Astrocyte (in vitro differentiated cells and primary cell): ENCODE results near the gene FBXO34. TPM values are rescaled to one million over a fixed set of nuclear protein-coding genes. Genes with fewer than 3 reads are reported as not detected.
A peak's percentile ranks its signal among the peaks of the same experiment; 100 is the strongest.

Source experiments
- DNase-seq: peaks from one replicate; pipeline ENCODE4 v3.0.0-alpha.2; 2010; ENCODE audit warnings: low read depth
- FAIRE-seq: peaks from 2 replicates; lab custom pipeline; 2011; peaks lifted over from hg19 to GRCh38; lab: Jason Lieb, UNC
- H2AFZ ChIP-seq: 2 replicates; pipeline ENCODE4 v1.6.0; 2012; ENCODE audit warnings: low read depth, low read length, inconsistent platforms
- H3K27ac ChIP-seq: 2 replicates; pipeline ENCODE4 v1.5.1; 2011; ENCODE audit warnings: low read depth, low read length, inconsistent platforms
- H3K27me3 ChIP-seq: 2 replicates; pipeline ENCODE4 v1.6.0; 2011; ENCODE audit warnings: low read length, inconsistent platforms; ENCODE audit not compliant: insufficient read depth
- H3K36me3 ChIP-seq: 2 replicates; pipeline ENCODE4 v1.5.1; 2011; ENCODE audit warnings: low read length, inconsistent platforms; ENCODE audit not compliant: insufficient read depth
- H3K4me1 ChIP-seq: 2 replicates; pipeline ENCODE4 v1.5.1; 2011; ENCODE audit warnings: low read length, inconsistent platforms; ENCODE audit not compliant: insufficient read depth
- H3K4me2 ChIP-seq: 2 replicates; pipeline ENCODE4 v1.6.0; 2012; ENCODE audit warnings: low read length, inconsistent platforms
- H3K4me3 ChIP-seq: 2 replicates; pipeline ENCODE4 v1.5.1; 2011; ENCODE audit warnings: low read depth, mild to moderate bottlenecking, low read length, inconsistent platforms; ENCODE audit not compliant: insufficient read depth
- H3K79me2 ChIP-seq: 2 replicates; pipeline ENCODE4 v1.6.0; 2012; ENCODE audit warnings: mild to moderate bottlenecking, low read length, inconsistent platforms; ENCODE audit not compliant: insufficient read depth
- H3K9ac ChIP-seq: 2 replicates; pipeline ENCODE4 v1.6.0; 2012; ENCODE audit warnings: mild to moderate bottlenecking, low read length, inconsistent platforms
- H3K9me3 ChIP-seq: 2 replicates; pipeline ENCODE4 v1.5.1; 2012; ENCODE audit warnings: low read depth, mild to moderate bottlenecking, low read length, inconsistent platforms; ENCODE audit not compliant: insufficient read depth
- H4K20me1 ChIP-seq: 2 replicates; pipeline ENCODE4 v1.6.0; 2012; ENCODE audit warnings: low read length, inconsistent platforms; ENCODE audit not compliant: insufficient read depth
- H3K27ac Mint-ChIP-seq: one replicate; pipeline ENCODE4 v1.8.0; 2021; ENCODE audit warnings: mild to moderate bottlenecking, mixed read lengths; ENCODE audit not compliant: unreplicated experiment
- H3K27me3 Mint-ChIP-seq: one replicate; pipeline ENCODE4 v1.8.0; 2021; ENCODE audit warnings: low read depth, mixed read lengths; ENCODE audit not compliant: unreplicated experiment
- H3K36me3 Mint-ChIP-seq: one replicate; pipeline ENCODE4 v1.8.0; 2021; ENCODE audit warnings: low read depth, mixed read lengths; ENCODE audit not compliant: unreplicated experiment
- H3K4me1 Mint-ChIP-seq: one replicate; pipeline ENCODE4 v1.8.0; 2021; ENCODE audit warnings: low read depth, mixed read lengths; ENCODE audit not compliant: unreplicated experiment
- H3K4me3 Mint-ChIP-seq: one replicate; pipeline ENCODE4 v1.8.0; 2021; ENCODE audit warnings: mild to moderate bottlenecking, moderate library complexity, mixed read lengths; ENCODE audit not compliant: unreplicated experiment
- H3K9me3 Mint-ChIP-seq: one replicate; pipeline ENCODE4 v1.8.0; 2021; ENCODE audit warnings: mild to moderate bottlenecking, mixed read lengths; ENCODE audit not compliant: unreplicated experiment
- CTCF ChIP-seq: IDR thresholded peaks from 2 replicates; pipeline ENCODE4 v1.5.1; 2011; ENCODE audit warnings: low read depth, mild to moderate bottlenecking, inconsistent platforms, low read length, moderate library complexity; ENCODE audit not compliant: insufficient read depth
- EZH2 ChIP-seq: IDR thresholded peaks from 2 replicates; pipeline ENCODE4 v1.6.1; 2012; ENCODE audit warnings: mild to moderate bottlenecking, low read length, inconsistent platforms; ENCODE audit not compliant: insufficient read depth
- total RNA-seq: library from RNA; stranded (reverse); gene quantifications from 2 replicates; pipeline ENCODE4 v1.2.1, GENCODE V29; 2021

Gene FBXO34
- total RNA-seq, 1 donor from 2014 or later: 23.4 TPM

GRCh38 chr14:55302367-55303124, 31.3 kb downstream of the FBXO34 start:
- peak overlapping the region; percentile 15 for H3K4me3 Mint-ChIP-seq
- Histone ChIP-seq H3K4me3 (no peak overlapping the region), H3K9ac (no peak overlapping the region), H2AFZ (no peak overlapping the region), H3K4me2 (no peak overlapping the region), H3K27ac (no peak overlapping the region), H4K20me1 (peaks cover 70% of the 10 kb centered on the region), H3K9me3 (no peaks in the 10 kb centered on the region), H3K36me3 (no peaks in the 10 kb centered on the region), H3K79me2 (peaks cover 75% of the 10 kb centered on the region), H3K4me1 (peaks cover 10% of the 10 kb centered on the region), H3K27me3 (no peaks in the 10 kb centered on the region)
- peaks cover 29% of the 10 kb centered on the region for H3K4me1 Mint-ChIP-seq
- FAIRE-seq: no peak
- peak overlapping the region; percentile 84 for H3K27ac Mint-ChIP-seq
- H3K27me3 Mint-ChIP-seq: no peaks in the 10 kb centered on the region
- peaks cover 4% of the 10 kb centered on the region for H3K36me3 Mint-ChIP-seq
- H3K9me3 Mint-ChIP-seq: no peaks in the 10 kb centered on the region
- TF ChIP-seq EZH2: no peak
- no peak for TF ChIP-seq CTCF
- no peak for DNase-seq

GRCh38 chr14:55303125-55303499, 31.9 kb downstream of the FBXO34 start:
- peaks cover 77% of the 10 kb centered on the region for H3K79me2 ChIP-seq
- peaks cover 10% of the 10 kb centered on the region for H3K4me1 ChIP-seq
- TF ChIP-seq CTCF: no peak
- no peak for TF ChIP-seq EZH2
- Mint-ChIP-seq H3K4me3 (peak overlapping the region; percentile 15), H3K4me1 (peaks cover 29% of the 10 kb centered on the region), H3K27me3 (no peaks in the 10 kb centered on the region), H3K27ac (peak overlapping the region; percentile 84), H3K9me3 (no peaks in the 10 kb centered on the region), H3K36me3 (peaks cover 4% of the 10 kb centered on the region)
- H4K20me1 ChIP-seq: peaks cover 69% of the 10 kb centered on the region
- no peaks in the 10 kb centered on the region for H3K27me3 ChIP-seq
- no peak overlapping the region for H3K4me2 ChIP-seq
- H3K9ac ChIP-seq: no peak overlapping the region
- H3K36me3 ChIP-seq: no peaks in the 10 kb centered on the region
- H3K9me3 ChIP-seq: no peaks in the 10 kb centered on the region
- no peak overlapping the region for H3K4me3 ChIP-seq
- FAIRE-seq (no peak), DNase-seq (no peak)
- H3K27ac ChIP-seq: no peak overlapping the region
- no peak overlapping the region for H2AFZ ChIP-seq

GRCh38 chr14:55303691-55304145, 32.5 kb downstream of the FBXO34 start:
- Histone ChIP-seq H3K27ac (no peak overlapping the region), H3K79me2 (peaks cover 71% of the 10 kb centered on the region), H3K4me1 (peaks cover 10% of the 10 kb centered on the region), H4K20me1 (peaks cover 66% of the 10 kb centered on the region), H3K9me3 (no peaks in the 10 kb centered on the region), H3K27me3 (no peaks in the 10 kb centered on the region), H3K4me2 (no peak overlapping the region), H3K4me3 (no peak overlapping the region), H3K9ac (no peak overlapping the region), H2AFZ (no peak overlapping the region), H3K36me3 (no peaks in the 10 kb centered on the region)
- no peak for TF ChIP-seq EZH2
- no peak for TF ChIP-seq CTCF
- DNase-seq: no peak
- H3K36me3 Mint-ChIP-seq: peaks cover 4% of the 10 kb centered on the region
- H3K4me1 Mint-ChIP-seq: peaks cover 29% of the 10 kb centered on the region
- no peaks in the 10 kb centered on the region for H3K9me3 Mint-ChIP-seq
- H3K27ac Mint-ChIP-seq: no peak overlapping the region
- FAIRE-seq: peak; percentile 78
- H3K27me3 Mint-ChIP-seq: no peaks in the 10 kb centered on the region
- no peak overlapping the region for H3K4me3 Mint-ChIP-seq
